Raji (cell line): ENCODE measurements around the gene PRPF8.

Experiments used
- POLR2A ChIP-seq: IDR thresholded peaks from 2 replicates; pipeline ENCODE4 v1.6.1; 2011; ENCODE audit warnings: low read depth, low read length, control low read depth; ENCODE audit not compliant: insufficient read depth

PRPF8 gene

GRCh38 chr17:1604831-1605528 lies 79.7 kb downstream of the PRPF8 start:
- TF ChIP-seq POLR2A: no peak

- TF ChIP-seq POLR2A: no peak
Observed at GRCh38 chr17:1601571-1601970, 83.1 kb downstream of the PRPF8 start.
